CD4-positive, alpha-beta T cell (primary cell): ENCODE measurements around the gene LITAF. TPM values are rescaled to one million over a fixed set of nuclear protein-coding genes. Genes with fewer than 3 reads are reported as not detected.

ENCODE experiments used
- ATAC-seq: fragments of 200-7000 bp; cut with Tn5 transposase; one replicate; pipeline ENCODE4 v1.10.0; 2022; ENCODE audit warnings: mild to moderate bottlenecking; ENCODE audit not compliant: poor library complexity
- CTCF ChIA-PET: fragments of 350-600 bp; sonication (Branson Sonifier 250); formaldehyde crosslinking; loops from one replicate; lab custom pipeline; 2021; ENCODE audit warnings: antibody characterized with exemption, inconsistent platforms; lab: Charles Lee
- POLR2A ChIA-PET: fragments of 350-600 bp; sonication (Branson Sonifier 250); formaldehyde crosslinking; loops from one replicate; lab custom pipeline; 2021; ENCODE audit warnings: antibody characterized with exemption, inconsistent platforms; lab: Charles Lee
- DNase-seq, 14 experiments: peaks; one replicate each; pipeline ENCODE4 v3.0.0-alpha.2; 2013 to 2020; ENCODE audit warnings: mixed read lengths in 2 of 14
- H3K27ac ChIP-seq, 2 donors: one replicate each; pipeline versions ENCODE4 v1.5.1 to v1.7.0; 2013; ENCODE audit warnings: low read length in 2 of 2, low read depth in 1 of 2, mild to moderate bottlenecking in 1 of 2
- H3K27me3 ChIP-seq, 2 experiments: 1 replicate in 1 of 2; 2 replicates in 1 of 2; pipeline versions ENCODE4 v1.6.1 to v1.7.0; 2013; ENCODE audit warnings: low read length in 2 of 2, control low read depth in 1 of 2, mild to moderate bottlenecking in 1 of 2, moderate library complexity in 1 of 2; ENCODE audit not compliant: insufficient read depth in 2 of 2, control insufficient read depth in 1 of 2
- H3K36me3 ChIP-seq: one replicate; pipeline ENCODE4 v1.6.1; 2013; ENCODE audit warnings: low read length, control low read depth; ENCODE audit not compliant: insufficient read depth
- H3K4me1 ChIP-seq: one replicate; pipeline ENCODE4 v1.6.1; 2013; ENCODE audit warnings: low read length, control low read depth; ENCODE audit not compliant: insufficient read depth
- H3K4me3 ChIP-seq: one replicate; pipeline ENCODE4 v1.5.1; 2013; ENCODE audit warnings: mild to moderate bottlenecking, low read length, moderate library complexity
- H3K9me3 ChIP-seq, 2 experiments: 1 replicate in 1 of 2; 2 replicates in 1 of 2; pipeline versions ENCODE4 v1.6.1 to v1.7.0; 2013; ENCODE audit warnings: low read length in 2 of 2, mild to moderate bottlenecking in 2 of 2, control low read depth in 1 of 2, moderate library complexity in 1 of 2; ENCODE audit not compliant: control insufficient read depth in 1 of 2, insufficient read depth in 1 of 2
- H3K27ac Mint-ChIP-seq: one replicate; pipeline ENCODE4 v1.8.0; 2020; ENCODE audit warnings: mixed read lengths
- H3K27me3 Mint-ChIP-seq: one replicate; pipeline ENCODE4 v1.8.0; 2021; ENCODE audit warnings: mixed read lengths
- H3K36me3 Mint-ChIP-seq: one replicate; pipeline ENCODE4 v1.8.0; 2021; ENCODE audit warnings: low read depth, mixed read lengths
- H3K4me1 Mint-ChIP-seq: one replicate; pipeline ENCODE4 v1.8.0; 2021; ENCODE audit warnings: low read depth, mixed read lengths
- H3K4me3 Mint-ChIP-seq: one replicate; pipeline ENCODE4 v1.8.0; 2020; ENCODE audit warnings: mild to moderate bottlenecking, mixed read lengths
- H3K9me3 Mint-ChIP-seq: one replicate; pipeline ENCODE4 v1.8.0; 2020; ENCODE audit warnings: mixed read lengths
- CTCF ChIP-seq: fragments of 200-600 bp; IDR thresholded peaks from one replicate; pipeline ENCODE4 v1.8.0; 2022; ENCODE audit warnings: antibody characterized with exemption, mild to moderate bottlenecking
- intact Hi-C, 2 experiments: fragments of 100-400 bp; cut with DNase I in 1 of 2; cut with micrococcal nuclease in 1 of 2; formaldehyde crosslinking; loops; one replicate each; pipeline versions ENCODE4 v1.15.1 to v1.9.0; 2023 to 2025; cut with DNase I, micrococcal nuclease
- total RNA-seq, 174 experiments: library from RNA in 2 of 174; stranded (reverse) in 2 of 174; gene quantifications; one replicate each; pipeline ENCODE4 v1.2.3 and lab custom pipeline; 2021 to 2026

The LITAF gene
- total RNA-seq, 2 experiments from 2014 or later = 226 to 257 TPM

- H3K36me3 Mint-ChIP-seq = peaks cover 3% of the 10 kb centered on the region
These were observed 59.9 kb downstream of the LITAF start for GRCh38 chr16:11526655-11527350.

GRCh38 chr16:11524098-11524760, 62.5 kb downstream of the LITAF start:
- Mint-ChIP-seq H3K27me3 (no peaks in the 10 kb centered on the region), H3K9me3 (no peaks in the 10 kb centered on the region), H3K4me1 (no peaks in the 10 kb centered on the region), H3K4me3 (no peak overlapping the region), H3K36me3 (peaks cover 7% of the 10 kb centered on the region), H3K27ac (no peak overlapping the region)
- ATAC-seq (no peak), DNase-seq (no peak)
- ChIA-PET CTCF (no interaction called here), POLR2A (no interaction called here)
- Histone ChIP-seq H3K36me3 (no peaks in the 10 kb centered on the region), H3K27ac (no peak overlapping the region), H3K4me3 (no peak overlapping the region), H3K9me3 (peaks cover 0 to 5% of the 10 kb centered on the region in 2 experiments), H3K4me1 (no peaks in the 10 kb centered on the region), H3K27me3 (peaks cover 0 to 3% of the 10 kb centered on the region in 2 experiments)
- intact Hi-C loops = no loop called here
- no peak for TF ChIP-seq CTCF

More at GRCh38 chr16:11526655-11527350, 59.9 kb downstream of the LITAF start:
- Histone ChIP-seq H3K4me1 (no peaks in the 10 kb centered on the region), H3K27me3 (peaks cover 0 to 3% of the 10 kb centered on the region in 2 experiments), H3K4me3 (no peak overlapping the region), H3K9me3 (peaks cover 0 to 3% of the 10 kb centered on the region in 2 experiments), H3K36me3 (no peaks in the 10 kb centered on the region), H3K27ac (no peak overlapping the region)
- H3K27me3 Mint-ChIP-seq = no peaks in the 10 kb centered on the region
- H3K9me3 Mint-ChIP-seq = no peaks in the 10 kb centered on the region
- no peak for TF ChIP-seq CTCF
- ChIA-PET POLR2A (no interaction called here), CTCF (no interaction called here)
- intact Hi-C loops = no loop called here
- no peak overlapping the region for H3K27ac Mint-ChIP-seq
- no peaks in the 10 kb centered on the region for H3K4me1 Mint-ChIP-seq
- ATAC-seq = no peak
- no peak for DNase-seq
- H3K4me3 Mint-ChIP-seq = no peak overlapping the region

- ChIA-PET POLR2A (no interaction called here), CTCF (interaction anchor here (2.8 kb wide), 1 partner anchor 11 kb away, joined by 8 read pairs; no protein-coding TSS in a partner anchor)
- Histone ChIP-seq H3K27me3 (no peaks in the 10 kb centered on the region), H3K27ac (no peak overlapping the region), H3K4me1 (no peaks in the 10 kb centered on the region), H3K36me3 (no peaks in the 10 kb centered on the region), H3K4me3 (no peak overlapping the region), H3K9me3 (peaks cover 0 to 5% of the 10 kb centered on the region in 2 experiments)
- ATAC-seq (no peak), DNase-seq (no peak)
- Mint-ChIP-seq H3K9me3 (no peaks in the 10 kb centered on the region), H3K4me3 (no peak overlapping the region), H3K4me1 (no peaks in the 10 kb centered on the region), H3K27me3 (no peaks in the 10 kb centered on the region), H3K27ac (no peak overlapping the region), H3K36me3 (peaks cover 7% of the 10 kb centered on the region)
- intact Hi-C loops = no loop called here
- no peak for TF ChIP-seq CTCF
These were observed 65.7 kb downstream of the LITAF start for GRCh38 chr16:11521055-11521454.
